Motor neuron (in vitro differentiated cells): Measurements from ENCODE around the gene ZNF655. TPM values are rescaled to one million over a fixed set of nuclear protein-coding genes. Genes with fewer than 3 reads are reported as not detected.
"Not testable (repeated sequence)": the region's sequence is repeated elsewhere in the genome, so short reads cannot be mapped to it uniquely, and the experiment has no call there.

Experiments used
- ATAC-seq, 8 experiments: fragments of 200-7000 bp; cut with Tn5 transposase; replicated peaks in 6 of 8; 2 replicates each; pipeline ENCODE4 v1.8.0; 2021; ENCODE audit warnings: mild to moderate bottlenecking in 8 of 8, moderate library complexity in 8 of 8
- H3K27ac ChIP-seq, 2 donors: fragments of 250-450 bp; sonication (Bioruptor Pico); 2 replicates each; pipeline ENCODE4 v1.9.0; 2021; ENCODE audit warnings: antibody characterized with exemption in 2 of 2, mild to moderate bottlenecking in 2 of 2, moderate library complexity in 1 of 2
- H3K4me1 ChIP-seq, 2 donors: fragments of 250-450 bp; sonication (Bioruptor Pico); replicated peaks in 1 of 2; 2 replicates each; pipeline ENCODE4 v1.6.1; 2021; ENCODE audit warnings: antibody characterized with exemption in 2 of 2, mild to moderate bottlenecking in 2 of 2, moderate library complexity in 1 of 2
- H3K4me3 ChIP-seq, 5 donors: fragments of 250-450 bp; sonication (Bioruptor Pico); 2 replicates each; pipeline ENCODE4 v1.9.0; 2021; ENCODE audit warnings: antibody characterized with exemption in 5 of 5, mild to moderate bottlenecking in 5 of 5, moderate library complexity in 4 of 5
- WGBS, 10 experiments: fragments of 450-650 bp; shearing (Covaris generic); methylation state at CpG; one replicate each; pipeline ENCODE4 v1.0.0; 2022; 5-methylcytosine and 5-hydroxymethylcytosine counted together
- in situ Hi-C, 9 experiments: fragments of 400-800 bp; cut with MboI; loops; one replicate each; pipeline ENCODE4 v1.15.0; 2021; ENCODE audit warnings: low sequenced_read_pairs in 9 of 9, low pct_unique_long_range_greater_than_20kb in 2 of 9; ENCODE audit not compliant: unreplicated experiment in 9 of 9
- total RNA-seq, 8 experiments: library from RNA; unstranded; fragments of 300-600 nt; gene quantifications; 2 replicates each; pipeline versions ENCODE4 v1.2.3 to v1.2.4, GENCODE V29; 2022

ZNF655 gene
- total RNA-seq, 8 experiments from 2014 or later: 38.8 to 124 (median 63.6) TPM

- ATAC-seq, in situ Hi-C loops, H3K4me3 ChIP-seq, H3K27ac ChIP-seq: not testable (repeated sequence)
- peaks cover 5 to 11% of the 10 kb centered on the region in 2 donors for H3K4me1 ChIP-seq
- WGBS, 10 experiments: no CpG with 5 or more reads among the region's 2 CpGs
These were observed 8.9 kb upstream of the ZNF655 start for GRCh38 chr7:99549545-99549944.

DNA sequence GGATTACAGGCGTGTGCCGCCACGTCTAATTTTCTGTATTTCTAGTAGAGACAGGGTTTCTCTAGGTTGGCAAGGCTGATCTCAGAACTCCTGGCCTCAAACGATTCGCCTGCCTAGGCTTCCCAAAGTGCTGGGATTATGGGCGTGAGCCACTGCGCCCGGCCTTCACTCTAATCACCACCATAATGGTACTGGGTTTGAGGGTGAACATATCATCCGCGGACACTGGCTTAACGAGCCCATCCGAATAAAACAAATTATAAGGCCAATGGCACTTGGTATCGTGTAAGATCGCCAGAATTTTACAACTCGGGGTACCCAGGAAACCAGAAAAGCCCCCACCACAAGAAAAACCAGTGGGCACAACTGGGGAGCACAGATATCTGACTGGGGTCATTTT, 7.1 kb upstream of the ZNF655 start:
- in situ Hi-C loops: no loop called here
- ATAC-seq: peak in 3 of 8 experiments; percentile 14 to 22 (median 20)
- Histone ChIP-seq H3K4me3 (peak overlapping the region; percentile 73 to 98 (median 94)), H3K27ac (peak overlapping the region; percentile 78 to 88), H3K4me1 (peaks cover 5 to 11% of the 10 kb centered on the region in 2 donors)
- WGBS, 10 experiments: 0 to 25% (median 13%) methylated on average over 1 to 15 of the region's 15 CpGs; no CpG with 5 or more reads in 6 of the 10 experiments

DNA sequence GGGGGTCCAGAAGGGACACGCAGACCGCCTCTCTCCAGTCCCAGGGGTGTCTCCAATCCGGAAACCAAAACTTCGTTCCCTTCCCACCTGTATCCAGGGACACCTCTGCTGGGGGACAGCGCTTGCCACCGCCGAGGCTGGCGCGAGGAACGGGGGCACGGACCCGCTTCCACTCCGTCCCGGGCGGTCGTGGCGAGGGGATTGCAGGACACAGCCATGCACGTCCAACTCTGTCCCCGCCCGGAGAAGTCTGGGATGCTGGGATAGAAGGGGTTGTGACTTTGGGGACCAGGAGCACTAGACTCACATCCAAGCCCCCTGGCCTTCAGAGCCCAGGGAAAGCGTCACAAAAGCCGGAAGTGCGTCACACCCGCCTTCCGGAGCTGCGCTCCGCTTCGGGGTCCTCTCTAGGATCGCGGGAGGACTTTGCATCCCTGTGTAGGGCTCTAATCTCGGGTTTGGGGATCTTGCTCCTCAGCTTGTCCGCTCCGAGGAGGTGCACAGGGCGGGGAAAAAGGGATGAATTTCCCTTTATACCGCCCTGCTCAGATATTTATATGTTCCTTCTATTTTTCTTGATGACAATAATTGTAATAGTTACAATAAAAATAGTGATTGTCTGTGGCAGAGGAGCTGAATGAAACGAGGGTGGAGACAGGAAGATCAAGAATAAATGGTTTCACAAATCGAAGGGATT, 6.5 kb upstream of the ZNF655 start, which contains the start of gene FAM200A:
Gene FAM200A, minus strand, starts transcription at position 348 of the 697 bp plus-strand sequence. CDS start 3,707 bp downstream, outside the sequence.
- peak within 1 kb of the TSS; percentile 73 to 98 (median 94) for H3K4me3 ChIP-seq
- in situ Hi-C loops: no loop called here
- H3K27ac ChIP-seq: peak within 1 kb of the TSS; percentile 78 to 88
- WGBS, 10 experiments: 0 to 20% (median 0%) methylated on average over 1 to 10 of the region's 37 CpGs
- peak; percentile 99 to 100 (median 100) for ATAC-seq
- peaks cover 6 to 14% of the 10 kb centered on the region in 2 donors for H3K4me1 ChIP-seq

GRCh38 chr7:99553039-99553438, 5.4 kb upstream of the ZNF655 start:
- H3K4me1 ChIP-seq: peaks cover 11 to 19% of the 10 kb centered on the region in 2 donors
- no peak overlapping the region for H3K4me3 ChIP-seq
- no peak overlapping the region for H3K27ac ChIP-seq
- no peak for ATAC-seq
- in situ Hi-C loops: no loop called here
- 80 to 100% (median 100%) methylated on average over 1 to 3 of the region's 4 CpGs; no CpG with 5 or more reads in 4 of the 10 experiments for WGBS, 10 experiments

- WGBS, 10 experiments: 60 to 100% (median 100%) methylated on average over 1 to 2 of the region's 2 CpGs; no CpG with 5 or more reads in 3 of the 10 experiments
- Histone ChIP-seq H3K4me3 (no peak overlapping the region), H3K4me1 (peaks cover 14 to 25% of the 10 kb centered on the region in 2 donors), H3K27ac (no peak overlapping the region)
- ATAC-seq: no peak
- in situ Hi-C loops: no loop called here
These were observed 3.5 kb upstream of the ZNF655 start for GRCh38 chr7:99554939-99555338.

GRCh38 chr7:99557196-99557607, 1.2 kb upstream of the ZNF655 start:
- H3K4me3 ChIP-seq: peak overlapping the region; percentile 87 to 94 (median 94)
- 25 to 94% (median 64%) methylated on average over 1 to 4 of the region's 4 CpGs; no CpG with 5 or more reads in 1 of the 10 experiments for WGBS, 10 experiments
- H3K27ac ChIP-seq: peak overlapping the region in 1 of 2 donors; percentile 98
- in situ Hi-C loops: no loop called here
- H3K4me1 ChIP-seq: peaks cover 11 to 20% of the 10 kb centered on the region in 2 donors
- no peak for ATAC-seq

DNA sequence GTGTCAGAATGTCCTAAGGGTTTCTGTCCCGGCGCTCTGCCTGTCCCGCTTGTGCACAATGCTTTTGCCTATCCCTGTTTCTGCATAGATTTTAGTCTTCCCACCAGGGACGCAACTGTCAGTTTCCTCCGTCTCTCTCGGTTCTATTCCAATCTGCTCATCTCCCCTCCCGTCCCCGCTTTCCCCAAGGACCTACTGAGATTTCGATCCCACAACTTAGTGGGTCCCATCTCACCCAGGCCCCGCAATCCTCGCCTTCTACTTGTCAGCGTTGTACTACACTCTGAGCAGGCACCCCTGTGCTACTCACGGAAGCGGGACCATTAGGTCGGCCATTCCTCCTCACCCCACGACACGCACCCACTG, 519 bp upstream of the ZNF655 start:
- in situ Hi-C loops: no loop called here
- peak in 3 of 8 experiments; percentile 5 to 61 (median 5) for ATAC-seq
- Histone ChIP-seq H3K4me3 (peak overlapping the region; percentile 87 to 94 (median 94)), H3K4me1 (peaks cover 11 to 16% of the 10 kb centered on the region in 2 donors), H3K27ac (peak overlapping the region; percentile 98)
- WGBS, 10 experiments: 0 to 11% (median 7%) methylated on average over 2 to 13 of the region's 17 CpGs; no CpG with 5 or more reads in 4 of the 10 experiments

GRCh38 chr7:99559175-99559915, 903 bp downstream of the ZNF655 start:
- no peak for ATAC-seq
- H3K4me3 ChIP-seq: peak overlapping the region; percentile 87 to 94 (median 94)
- peak overlapping the region; percentile 98 for H3K27ac ChIP-seq
- in situ Hi-C loops: no loop called here
- H3K4me1 ChIP-seq: peaks cover 11 to 16% of the 10 kb centered on the region in 2 donors
- 0 to 70% (median 20%) methylated on average over 1 to 23 of the region's 31 CpGs; no CpG with 5 or more reads in 1 of the 10 experiments for WGBS, 10 experiments

DNA sequence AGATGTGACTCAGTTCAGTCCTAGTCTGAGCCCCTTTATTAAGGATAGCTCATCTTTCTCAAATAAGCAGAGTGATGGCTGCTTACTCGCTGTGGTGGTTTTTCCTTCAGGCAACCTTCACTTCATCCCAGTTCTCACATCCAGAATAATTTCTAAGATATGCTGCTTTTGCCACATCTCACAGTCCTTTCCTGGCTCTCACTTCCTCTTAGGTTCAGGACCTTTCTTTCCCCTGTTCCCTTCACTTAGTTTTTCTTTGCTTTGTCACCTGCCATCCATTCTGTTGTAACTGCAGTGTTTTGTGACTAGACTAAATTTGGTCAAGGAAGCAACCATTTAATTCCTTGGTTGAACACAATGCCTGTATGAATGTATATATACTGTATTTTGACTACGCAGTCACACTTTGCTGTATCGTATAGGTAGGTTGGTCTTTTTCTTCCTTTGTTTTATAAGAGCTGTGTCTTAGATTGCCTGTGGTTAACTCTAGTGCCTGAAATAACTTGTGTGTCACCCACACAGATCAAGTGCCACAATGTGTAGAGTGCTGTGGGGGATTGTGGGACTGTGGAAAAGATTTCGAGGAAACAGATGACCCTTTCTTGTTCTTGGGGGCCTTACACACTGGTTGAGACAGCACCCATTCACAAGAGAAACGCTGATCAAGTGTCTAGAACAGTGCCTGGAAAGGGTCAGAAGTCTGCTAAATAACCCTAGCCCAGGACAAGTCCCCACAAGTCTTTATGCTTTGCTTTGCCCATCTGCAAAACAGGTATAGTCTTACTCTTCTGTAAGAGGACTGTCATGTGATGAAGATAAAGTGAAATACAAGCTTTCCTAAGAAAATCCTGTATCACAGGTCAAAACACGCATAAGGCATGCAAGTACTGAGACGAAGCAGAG, 2.6 kb downstream of the ZNF655 start:
- no peak for ATAC-seq
- 80 to 100% (median 93%) methylated on average over 1 to 7 of the region's 7 CpGs; no CpG with 5 or more reads in 1 of the 10 experiments for WGBS, 10 experiments
- no peak overlapping the region for H3K27ac ChIP-seq
- in situ Hi-C loops: no loop called here
- no peak overlapping the region for H3K4me3 ChIP-seq
- H3K4me1 ChIP-seq: peaks cover 11 to 16% of the 10 kb centered on the region in 2 donors

GRCh38 chr7:99561737-99562051, 3.3 kb downstream of the ZNF655 start:
- no peak overlapping the region for H3K27ac ChIP-seq
- in situ Hi-C loops: no loop called here
- H3K4me1 ChIP-seq: peaks cover 11 to 15% of the 10 kb centered on the region in 2 donors
- 40 to 100% (median 100%) methylated on average over 1 to 2 of the region's 2 CpGs; no CpG with 5 or more reads in 7 of the 10 experiments for WGBS, 10 experiments
- ATAC-seq: no peak
- no peak overlapping the region for H3K4me3 ChIP-seq

- Histone ChIP-seq H3K4me1 (peaks cover 7 to 10% of the 10 kb centered on the region in 2 donors), H3K4me3 (no peak overlapping the region), H3K27ac (no peak overlapping the region)
- no peak for ATAC-seq
- in situ Hi-C loops: no loop called here
- 23 to 100% (median 82%) methylated on average over 1 to 9 of the region's 9 CpGs for WGBS, 10 experiments
These were observed 3.8 kb downstream of the ZNF655 start for GRCh38 chr7:99562114-99562784.

DNA sequence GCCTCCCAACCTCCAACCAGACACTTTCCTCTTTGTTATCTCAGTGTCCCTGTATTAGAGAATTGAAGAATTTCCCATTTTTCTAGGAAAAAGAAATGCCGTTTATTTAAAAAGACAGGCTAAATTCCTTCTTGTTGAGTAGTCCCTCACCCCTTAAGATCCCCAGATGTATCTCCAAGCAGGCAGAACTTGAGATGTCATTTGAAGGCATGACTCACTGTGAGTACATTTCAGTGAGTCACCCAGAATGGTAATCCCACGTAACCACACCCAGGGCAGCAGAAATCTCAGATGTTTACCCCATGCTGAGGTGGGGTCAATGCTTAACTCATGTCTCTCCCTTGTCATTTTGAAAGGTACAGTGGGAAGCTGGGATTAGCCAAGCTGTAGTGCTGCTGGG, 4.4 kb downstream of the ZNF655 start:
- peak in 6 of 8 experiments; percentile 2 to 65 (median 40) for ATAC-seq
- WGBS, 10 experiments: 0 to 79% (median 44%) methylated on average over 1 to 2 of the region's 2 CpGs; no CpG with 5 or more reads in 3 of the 10 experiments
- Histone ChIP-seq H3K4me1 (peaks cover 6 to 8% of the 10 kb centered on the region in 2 donors), H3K27ac (no peak overlapping the region), H3K4me3 (no peak overlapping the region)
- in situ Hi-C loops: no loop called here
